IPS-18c (cell line): Measurements from ENCODE around the gene ARSI.

Experiments used
- H3K4me3 ChIP-seq: 2 replicates; pipeline ENCODE4 v1.7.0; 2013; ENCODE audit warnings: low read depth, mild to moderate bottlenecking, low read length, moderate library complexity; ENCODE audit not compliant: insufficient read depth
- H3K9me3 ChIP-seq: one replicate; pipeline ENCODE4 v1.6.1; 2013; ENCODE audit warnings: mild to moderate bottlenecking, low read length, moderate library complexity; ENCODE audit not compliant: control insufficient read depth, insufficient read depth

ARSI gene

GRCh38 chr5:150264667-150265603 lies 37.8 kb downstream of the ARSI start:
- H3K9me3 ChIP-seq = no peaks in the 10 kb centered on the region
- no peak overlapping the region; the same call in 1 of the 2 replicates for H3K4me3 ChIP-seq

GRCh38 chr5:150263801-150264621 lies 38.7 kb downstream of the ARSI start:
- H3K4me3 ChIP-seq = no peak overlapping the region

GRCh38 chr5:150263375-150263775 lies 39.3 kb downstream of the ARSI start:
- H3K4me3 ChIP-seq = no peak overlapping the region
- H3K9me3 ChIP-seq = no peaks in the 10 kb centered on the region

More at GRCh38 chr5:150263801-150264621, 38.7 kb downstream of the ARSI start:
- no peaks in the 10 kb centered on the region for H3K9me3 ChIP-seq

- no peak overlapping the region for H3K4me3 ChIP-seq
- H3K9me3 ChIP-seq = no peaks in the 10 kb centered on the region
Observed at GRCh38 chr5:150262502-150262901, 40.2 kb downstream of the ARSI start.

GRCh38 chr5:150261231-150261630 lies 41.5 kb downstream of the ARSI start:
- Histone ChIP-seq H3K9me3 (no peaks in the 10 kb centered on the region), H3K4me3 (no peak overlapping the region)

- Histone ChIP-seq H3K9me3 (no peaks in the 10 kb centered on the region), H3K4me3 (no peak overlapping the region)
Observed at GRCh38 chr5:150258130-150258529, 44.6 kb downstream of the ARSI start.

- Histone ChIP-seq H3K9me3 (no peaks in the 10 kb centered on the region), H3K4me3 (no peak overlapping the region)
Observed at GRCh38 chr5:150257424-150257823, 45.3 kb downstream of the ARSI start.

GRCh38 chr5:150256410-150257064 lies 46.2 kb downstream of the ARSI start:
- Histone ChIP-seq H3K4me3 (no peak overlapping the region), H3K9me3 (no peaks in the 10 kb centered on the region)

- Histone ChIP-seq H3K4me3 (no peak overlapping the region), H3K9me3 (no peaks in the 10 kb centered on the region)
Observed at GRCh38 chr5:150255659-150256409, 46.9 kb downstream of the ARSI start.

GRCh38 chr5:150254774-150255173 lies 47.9 kb downstream of the ARSI start:
- Histone ChIP-seq H3K9me3 (peaks cover 3% of the 10 kb centered on the region), H3K4me3 (no peak overlapping the region)

- H3K4me3 ChIP-seq = no peak overlapping the region
- peaks cover 3% of the 10 kb centered on the region for H3K9me3 ChIP-seq
Observed at GRCh38 chr5:150254363-150254762, 48.3 kb downstream of the ARSI start.

GRCh38 chr5:150253416-150254208 lies 49.1 kb downstream of the ARSI start:
- peaks cover 3% of the 10 kb centered on the region for H3K9me3 ChIP-seq
- no peak overlapping the region for H3K4me3 ChIP-seq

GRCh38 chr5:150252489-150252888 lies 50.2 kb downstream of the ARSI start:
- H3K4me3 ChIP-seq = no peak overlapping the region
- H3K9me3 ChIP-seq = peaks cover 3% of the 10 kb centered on the region

GRCh38 chr5:150251504-150251903 lies 51.2 kb downstream of the ARSI start:
- Histone ChIP-seq H3K9me3 (peaks cover 3% of the 10 kb centered on the region), H3K4me3 (no peak overlapping the region)

GRCh38 chr5:150249744-150250143 lies 53.0 kb downstream of the ARSI start:
- peaks cover 3% of the 10 kb centered on the region for H3K9me3 ChIP-seq

GRCh38 chr5:150248946-150249345 lies 53.8 kb downstream of the ARSI start:
- H3K9me3 ChIP-seq = peaks cover 3% of the 10 kb centered on the region
- no peak overlapping the region for H3K4me3 ChIP-seq

More at GRCh38 chr5:150249744-150250143, 53.0 kb downstream of the ARSI start:
- H3K4me3 ChIP-seq = no peak overlapping the region
